ENCODE results near the gene LKAAEAR1. TPM values are rescaled to one million over a fixed set of nuclear protein-coding genes. Genes with fewer than 3 reads are reported as not detected.

Gene LKAAEAR1
- total and polyA plus RNA-seq, 2 of the 13 experiments (the other 11 are each of a cell fraction or from before 2014, with no cell fraction given) = not detected

- TF ChIP-seq LRRFIP1 (CRISPR knock-in tag; conservative IDR thresholded peaks at IDR 0.05) (no peak), TOPORS (CRISPR knock-in tag; IDR thresholded peaks at IDR 0.05) (0 out of 2 replicates have a peak, but pooled peaks have one; percentile 54), ZBTB20 (CRISPR knock-in tag; IDR thresholded peaks at IDR 0.05; ENCODE audit: borderline replicate concordance, low read depth) (no peak), MIXL1 (CRISPR knock-in tag; IDR thresholded peaks at IDR 0.05) (no peak), ZNF552 (CRISPR knock-in tag; IDR thresholded peaks at IDR 0.05; ENCODE audit: borderline replicate concordance) (no peak), ARID5B (CRISPR knock-in tag; IDR thresholded peaks at IDR 0.05) (no peak), BATF2 (CRISPR knock-in tag; IDR thresholded peaks at IDR 0.05) (no peak), ZNF691 (CRISPR knock-in tag; IDR thresholded peaks at IDR 0.05; ENCODE audit: borderline replicate concordance, low read depth) (no peak), ZBTB7B (CRISPR knock-in tag; IDR thresholded peaks at IDR 0.05) (no peak), ZBTB2 (CRISPR knock-in tag; IDR thresholded peaks at IDR 0.05; ENCODE audit: low read depth) (no peak), POLR2AphosphoS5 (IDR thresholded peaks at IDR 0.05; ENCODE audit: low read depth, low read length) (no peak), RFX3 (CRISPR knock-in tag; IDR thresholded peaks at IDR 0.05) (no peak), HDAC1 (CRISPR knock-in tag; IDR thresholded peaks at IDR 0.05) (no peak), FOXP4 (CRISPR knock-in tag; IDR thresholded peaks at IDR 0.05) (no peak), ZNF557 (CRISPR knock-in tag; IDR thresholded peaks at IDR 0.05) (no peak), HOXA7 (CRISPR knock-in tag; IDR thresholded peaks at IDR 0.05) (no peak)
Measured at GRCh38 chr20:64038565-64039292, 45.5 kb downstream of the LKAAEAR1 start (continued).

Data from HepG2 (cell line).